HEK293 (cell line): Measurements from ENCODE around the gene LSM11.

Experiments
- CTCF ChIP-seq: fragments of 450-650 bp; formaldehyde crosslinking; IDR thresholded peaks from 2 replicates; pipeline ENCODE4 v1.5.1; 2016; ENCODE audit warnings: missing biosample characterization, missing genetic modification characterization
- KLF1 ChIP-seq: fragments of 450-650 bp; formaldehyde crosslinking; IDR thresholded peaks from 2 replicates; pipeline ENCODE4 v1.5.1; 2016; ENCODE audit warnings: missing biosample characterization, missing genetic modification characterization
- KLF10 ChIP-seq: fragments of 450-650 bp; IDR thresholded peaks from 2 replicates; pipeline ENCODE4 v1.5.1; 2018; ENCODE audit warnings: missing biosample characterization, mild to moderate bottlenecking, missing genetic modification characterization
- MYNN ChIP-seq: fragments of 450-650 bp; formaldehyde crosslinking; IDR thresholded peaks from 2 replicates; pipeline ENCODE4 v1.5.1; 2016; ENCODE audit warnings: missing biosample characterization, missing genetic modification characterization, borderline replicate concordance
- RBAK ChIP-seq: fragments of 450-650 bp; formaldehyde crosslinking; IDR thresholded peaks from 2 replicates; pipeline ENCODE4 v1.5.1; 2016; ENCODE audit warnings: missing biosample characterization, missing genetic modification characterization
- ZNF302 ChIP-seq: fragments of 450-650 bp; formaldehyde crosslinking; IDR thresholded peaks from 2 replicates; pipeline ENCODE4 v1.5.1; 2016; ENCODE audit warnings: missing biosample characterization, missing genetic modification characterization, low read depth
- ZNF48 ChIP-seq: fragments of 450-650 bp; formaldehyde crosslinking; IDR thresholded peaks from 2 replicates; pipeline ENCODE4 v1.5.1; 2016; ENCODE audit warnings: missing biosample characterization, missing genetic modification characterization
- ZNF580 ChIP-seq: fragments of 450-650 bp; formaldehyde crosslinking; IDR thresholded peaks from 2 replicates; pipeline ENCODE4 v1.5.1; 2016; ENCODE audit warnings: missing biosample characterization, missing genetic modification characterization
- ZNF629 ChIP-seq: fragments of 450-650 bp; formaldehyde crosslinking; IDR thresholded peaks from 2 replicates; pipeline ENCODE4 v1.5.1; 2017; ENCODE audit warnings: missing biosample characterization, missing genetic modification characterization
- ZNF639 ChIP-seq: fragments of 450-650 bp; formaldehyde crosslinking; IDR thresholded peaks from 2 replicates; pipeline ENCODE4 v1.5.1; 2016; ENCODE audit warnings: missing biosample characterization, missing genetic modification characterization
- TF ChIP-seq, protein P1 (sequence below): fragments of 450-650 bp; formaldehyde crosslinking; IDR thresholded peaks from 2 replicates; pipeline ENCODE4 v1.5.0; 2017; ENCODE audit warnings: missing biosample characterization, missing genetic modification characterization, borderline replicate concordance
- TF ChIP-seq, protein P2 (sequence below): fragments of 450-650 bp; formaldehyde crosslinking; IDR thresholded peaks from 2 replicates; pipeline ENCODE4 v1.5.1; 2016; ENCODE audit warnings: missing biosample characterization, missing genetic modification characterization, borderline replicate concordance

DNA sequence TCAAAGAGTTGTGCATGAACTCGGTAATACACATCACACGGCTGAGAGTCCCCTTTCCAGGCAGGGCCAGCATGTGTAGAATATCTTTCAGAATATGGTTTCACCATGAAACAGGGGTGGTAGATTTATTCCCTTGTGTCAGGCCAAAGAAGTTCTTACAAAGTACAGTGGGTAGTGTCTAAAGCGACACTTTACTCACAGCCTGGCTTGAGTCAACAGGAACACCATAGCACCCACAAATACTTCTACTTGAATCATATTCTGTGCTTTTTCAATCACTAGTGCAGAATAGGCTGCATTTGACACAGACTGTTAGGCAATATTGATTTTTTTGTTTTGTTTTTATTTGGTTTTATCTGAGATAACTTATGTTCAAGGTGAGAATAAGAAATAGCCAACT lies 12.6 kb downstream of the LSM11 start:
- TF ChIP-seq ZNF48 (no peak), CTCF (tag by site-specific recombination) (no peak), KLF10 (tag by site-specific recombination) (no peak), RBAK (tag by site-specific recombination) (no peak), MYNN (tag by site-specific recombination) (no peak), ZNF580 (no peak), ZNF629 (tag by site-specific recombination) (no peak), ZNF302 (no peak), KLF1 (no peak), ZNF639 (tag by site-specific recombination) (no peak)
- TF ChIP-seq, protein P1, sequence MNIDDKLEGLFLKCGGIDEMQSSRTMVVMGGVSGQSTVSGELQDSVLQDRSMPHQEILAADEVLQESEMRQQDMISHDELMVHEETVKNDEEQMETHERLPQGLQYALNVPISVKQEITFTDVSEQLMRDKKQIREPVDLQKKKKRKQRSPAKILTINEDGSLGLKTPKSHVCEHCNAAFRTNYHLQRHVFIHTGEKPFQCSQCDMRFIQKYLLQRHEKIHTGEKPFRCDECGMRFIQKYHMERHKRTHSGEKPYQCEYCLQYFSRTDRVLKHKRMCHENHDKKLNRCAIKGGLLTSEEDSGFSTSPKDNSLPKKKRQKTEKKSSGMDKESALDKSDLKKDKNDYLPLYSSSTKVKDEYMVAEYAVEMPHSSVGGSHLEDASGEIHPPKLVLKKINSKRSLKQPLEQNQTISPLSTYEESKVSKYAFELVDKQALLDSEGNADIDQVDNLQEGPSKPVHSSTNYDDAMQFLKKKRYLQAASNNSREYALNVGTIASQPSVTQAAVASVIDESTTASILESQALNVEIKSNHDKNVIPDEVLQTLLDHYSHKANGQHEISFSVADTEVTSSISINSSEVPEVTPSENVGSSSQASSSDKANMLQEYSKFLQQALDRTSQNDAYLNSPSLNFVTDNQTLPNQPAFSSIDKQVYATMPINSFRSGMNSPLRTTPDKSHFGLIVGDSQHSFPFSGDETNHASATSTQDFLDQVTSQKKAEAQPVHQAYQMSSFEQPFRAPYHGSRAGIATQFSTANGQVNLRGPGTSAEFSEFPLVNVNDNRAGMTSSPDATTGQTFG (tag by site-specific recombination) = no peak
- TF ChIP-seq, protein P2, sequence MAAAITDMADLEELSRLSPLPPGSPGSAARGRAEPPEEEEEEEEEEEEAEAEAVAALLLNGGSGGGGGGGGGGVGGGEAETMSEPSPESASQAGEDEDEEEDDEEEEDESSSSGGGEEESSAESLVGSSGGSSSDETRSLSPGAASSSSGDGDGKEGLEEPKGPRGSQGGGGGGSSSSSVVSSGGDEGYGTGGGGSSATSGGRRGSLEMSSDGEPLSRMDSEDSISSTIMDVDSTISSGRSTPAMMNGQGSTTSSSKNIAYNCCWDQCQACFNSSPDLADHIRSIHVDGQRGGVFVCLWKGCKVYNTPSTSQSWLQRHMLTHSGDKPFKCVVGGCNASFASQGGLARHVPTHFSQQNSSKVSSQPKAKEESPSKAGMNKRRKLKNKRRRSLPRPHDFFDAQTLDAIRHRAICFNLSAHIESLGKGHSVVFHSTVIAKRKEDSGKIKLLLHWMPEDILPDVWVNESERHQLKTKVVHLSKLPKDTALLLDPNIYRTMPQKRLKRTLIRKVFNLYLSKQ (tag by site-specific recombination) = no peak
